Gastroesophageal sphincter (tissue), 4 donors: ENCODE data around the gene ZNF558. TPM values are rescaled to one million over a fixed set of nuclear protein-coding genes. Genes with fewer than 3 reads are reported as not detected.

Experiments
- ATAC-seq: fragments of 150-250 bp; one replicate; pipeline ENCODE4 v1.9.1; 2016; ENCODE audit warnings: mild to moderate bottlenecking, moderate library complexity
- H3K27ac ChIP-seq, 4 donors: fragments of 200-600 bp; sonication (generic) in 3 of 4; 1 replicate in 3 of 4; 2 replicates in 1 of 4; pipeline ENCODE4 v1.5.1; 2016 to 2019
- H3K27me3 ChIP-seq: fragments of 200-600 bp; sonication (generic); one replicate; pipeline ENCODE4 v1.5.1; 2019
- H3K36me3 ChIP-seq, 2 donors: fragments of 200-600 bp; sonication (generic); one replicate each; pipeline ENCODE4 v1.5.1; 2019; ENCODE audit warnings: control low read depth in 1 of 2
- H3K4me1 ChIP-seq, 3 donors: fragments of 200-600 bp; sonication (generic); 1 replicate in 2 of 3; 2 replicates in 1 of 3; pipeline ENCODE4 v1.5.1; 2016 to 2019; ENCODE audit warnings: control low read depth in 2 of 3
- H3K4me3 ChIP-seq, 2 donors: fragments of 200-600 bp; sonication (generic); one replicate each; pipeline ENCODE4 v1.5.1; 2019; ENCODE audit warnings: mild to moderate bottlenecking in 1 of 2, moderate library complexity in 1 of 2
- H3K9me3 ChIP-seq, 3 donors: fragments of 200-600 bp; sonication (generic); one replicate each; pipeline ENCODE4 v1.5.1; 2017 to 2019; ENCODE audit warnings: control low read depth in 2 of 3
- CTCF ChIP-seq, 4 experiments: fragments of 200-600 bp in 2 of 4; fragments of 450-650 bp in 2 of 4; sonication (generic) in 1 of 4; IDR thresholded peaks; one replicate each; pipeline ENCODE4 v1.5.1; 2017 to 2019; ENCODE audit warnings: antibody characterized with exemption in 4 of 4, mild to moderate bottlenecking in 2 of 4, moderate library complexity in 2 of 4
- EP300 ChIP-seq: sonication (generic); formaldehyde crosslinking; IDR thresholded peaks from one replicate; pipeline ENCODE4 v1.6.1; 2017; ENCODE audit warnings: antibody characterized with exemption, mild to moderate bottlenecking
- POLR2A ChIP-seq, 2 donors: fragments of 450-650 bp; IDR thresholded peaks; one replicate each; pipeline ENCODE4 v1.6.1; 2017; ENCODE audit warnings: antibody characterized with exemption in 2 of 2, mild to moderate bottlenecking in 2 of 2, moderate library complexity in 1 of 2
- POLR2AphosphoS5 ChIP-seq: sonication (generic); formaldehyde crosslinking; IDR thresholded peaks from one replicate; pipeline ENCODE4 v1.6.1; 2017; ENCODE audit warnings: antibody characterized with exemption
- WGBS, 2 donors: methylation state at CpG; one replicate each; pipeline ENCODE4 v1.1.5; 2018; ENCODE audit warnings: low coverage in 1 of 2; 5-methylcytosine and 5-hydroxymethylcytosine counted together
- total RNA-seq, 4 donors: library from RNA; depleted of rRNA; stranded (reverse); fragments of >200 nt; gene quantifications; one replicate each; pipeline ENCODE4 v1.1.0, GENCODE V29; 2016

The ZNF558 gene
- total RNA-seq, 4 donors from 2014 or later, result 31.0 to 70.5 (median 50.0) TPM

GRCh38 chr19:8826371-8826770, 5.7 kb downstream of the ZNF558 start:
- no peak for ATAC-seq
- Histone ChIP-seq H3K9me3 (peaks cover 0 to 10% (median 0%) of the 10 kb centered on the region in 3 donors), H3K4me1 (peaks cover 0 to 42% (median 6%) of the 10 kb centered on the region in 3 donors), H3K27ac (no peak overlapping the region), H3K4me3 (no peak overlapping the region), H3K36me3 (peaks cover 0 to 89% of the 10 kb centered on the region in 2 donors), H3K27me3 (no peaks in the 10 kb centered on the region)
- WGBS, 2 donors, result 97% methylated on average over 4 of the region's 5 CpGs; no CpG with 5 or more reads in 1 of the 2 donors
- no peak for TF ChIP-seq EP300

GRCh38 chr19:8821748-8822241, 10.3 kb downstream of the ZNF558 start:
- 83% methylated on average over 5 of the region's 5 CpGs; no CpG with 5 or more reads in 1 of the 2 donors for WGBS, 2 donors
- Histone ChIP-seq H3K4me3 (no peak overlapping the region), H3K27me3 (no peaks in the 10 kb centered on the region), H3K36me3 (peaks cover 12 to 97% of the 10 kb centered on the region in 2 donors), H3K4me1 (peaks cover 0 to 25% (median 0%) of the 10 kb centered on the region in 3 donors), H3K27ac (peak overlapping the region; percentile 57 to 90 (median 86)), H3K9me3 (peaks cover 0 to 56% (median 0%) of the 10 kb centered on the region in 3 donors)
- peak; percentile 96 for ATAC-seq
- TF ChIP-seq POLR2AphosphoS5 (peak; percentile 84), EP300 (no peak)

- no peaks in the 10 kb centered on the region for H3K27me3 ChIP-seq
- ATAC-seq, result no peak
- H3K9me3 ChIP-seq, result peaks cover 0 to 71% (median 5%) of the 10 kb centered on the region in 3 donors
- no peak overlapping the region for H3K4me3 ChIP-seq
- peak overlapping the region in 3 of 4 donors; percentile 82 to 90 (median 86) for H3K27ac ChIP-seq
- TF ChIP-seq EP300, result no peak
- TF ChIP-seq CTCF (IDR thresholded peaks at IDR 0.05), result no peak
- no peak for TF ChIP-seq POLR2AphosphoS5
- no peak for TF ChIP-seq POLR2A (IDR thresholded peaks at IDR 0.05)
- 96 to 100% methylated on average over 1 to 3 of the region's 3 CpGs for WGBS, 2 donors
- H3K36me3 ChIP-seq, result peaks cover 19 to 97% of the 10 kb centered on the region in 2 donors
- H3K4me1 ChIP-seq, result peaks cover 0 to 25% (median 0%) of the 10 kb centered on the region in 3 donors
Measured at GRCh38 chr19:8820234-8820633, 11.9 kb downstream of the ZNF558 start.

GRCh38 chr19:8815780-8816179, 16.3 kb downstream of the ZNF558 start:
- WGBS, 2 donors, result 100% methylated on average over 2 of the region's 2 CpGs
- Histone ChIP-seq H3K27me3 (no peaks in the 10 kb centered on the region), H3K4me3 (no peak overlapping the region), H3K27ac (no peak overlapping the region), H3K4me1 (peaks cover 0 to under 1% (median 0%) of the 10 kb centered on the region in 3 donors), H3K9me3 (peaks cover 6 to 100% (median 23%) of the 10 kb centered on the region in 3 donors), H3K36me3 (peaks cover 50 to 100% of the 10 kb centered on the region in 2 donors)
- TF ChIP-seq CTCF (IDR thresholded peaks at IDR 0.05), result no peak
- TF ChIP-seq POLR2A (IDR thresholded peaks at IDR 0.05), result no peak
- no peak for ATAC-seq

- H3K9me3 ChIP-seq, result peaks cover 11 to 100% (median 36%) of the 10 kb centered on the region in 3 donors
- H3K36me3 ChIP-seq, result peaks cover 49 to 100% of the 10 kb centered on the region in 2 donors
- no peaks in the 10 kb centered on the region for H3K4me1 ChIP-seq
- TF ChIP-seq POLR2A (IDR thresholded peaks at IDR 0.05) (no peak), CTCF (IDR thresholded peaks at IDR 0.05) (no peak), EP300 (no peak), POLR2AphosphoS5 (no peak)
- WGBS, 2 donors, result 90 to 91% methylated on average over 3 of the region's 3 CpGs
- ATAC-seq, result no peak
- no peak overlapping the region for H3K27ac ChIP-seq
- H3K27me3 ChIP-seq, result no peaks in the 10 kb centered on the region
- H3K4me3 ChIP-seq, result no peak overlapping the region
Measured at GRCh38 chr19:8814176-8814575, 17.9 kb downstream of the ZNF558 start.
